ENCODE measurements around the gene ZC3H12C. TPM values are rescaled to one million over a fixed set of nuclear protein-coding genes. Genes with fewer than 3 reads are reported as not detected.
"Not testable (repeated sequence)": the region's sequence is repeated elsewhere in the genome, so short reads cannot be mapped to it uniquely, and the experiment has no call there.

ZC3H12C gene
- total RNA-seq, 6 experiments from 2014 or later: 3.0 to 6.4 (median 5.0) TPM

GRCh38 chr11:110187731-110188130, 94.5 kb downstream of the ZC3H12C start:
- Mint-ChIP-seq H3K36me3 (ENCODE audit: low read depth) (no peaks in the 10 kb centered on the region), H3K27ac (no peak overlapping the region), H3K27me3 (ENCODE audit: insufficient read depth) (peaks cover 6% of the 10 kb centered on the region), H3K9me3 (no peaks in the 10 kb centered on the region), H3K4me3 (no peak overlapping the region), H3K4me1 (ENCODE audit: low read depth) (peaks cover 28% of the 10 kb centered on the region)
- no peak for TF ChIP-seq CTCF (IDR thresholded peaks at IDR 0.05)
- DNase-seq: no peak

- peaks cover 9% of the 10 kb centered on the region for H3K27me3 Mint-ChIP-seq (ENCODE audit: insufficient read depth)
- H3K4me3 Mint-ChIP-seq: no peak overlapping the region
- H3K4me1 Mint-ChIP-seq (ENCODE audit: low read depth): peaks cover 31% of the 10 kb centered on the region
- no peaks in the 10 kb centered on the region for H3K9me3 Mint-ChIP-seq
- H3K27ac Mint-ChIP-seq: no peak overlapping the region
- DNase-seq: no peak
- no peak for TF ChIP-seq CTCF (IDR thresholded peaks at IDR 0.05)
- H3K36me3 Mint-ChIP-seq (ENCODE audit: low read depth): no peaks in the 10 kb centered on the region
These were observed 97.7 kb downstream of the ZC3H12C start for GRCh38 chr11:110190885-110191284.

- not testable (repeated sequence) for H3K27me3 Mint-ChIP-seq (ENCODE audit: insufficient read depth); H3K36me3 Mint-ChIP-seq (ENCODE audit: low read depth); H3K27ac Mint-ChIP-seq; H3K9me3 Mint-ChIP-seq; H3K4me3 Mint-ChIP-seq; DNase-seq
- peaks cover 50% of the 10 kb centered on the region for H3K4me1 Mint-ChIP-seq (ENCODE audit: low read depth)
These were observed 99.6 kb downstream of the ZC3H12C start for GRCh38 chr11:110192604-110193282.

- H3K9me3 Mint-ChIP-seq; H3K27me3 Mint-ChIP-seq (ENCODE audit: insufficient read depth); H3K36me3 Mint-ChIP-seq (ENCODE audit: low read depth): not testable (repeated sequence)
- H3K27ac Mint-ChIP-seq: peak overlapping the region; percentile 42; the same call in 1 of the 2 replicates
- peaks cover 56% of the 10 kb centered on the region for H3K4me1 Mint-ChIP-seq (ENCODE audit: low read depth)
- 0 out of 2 replicates have a peak, but pooled peaks have one; percentile 21 for TF ChIP-seq CTCF (IDR thresholded peaks at IDR 0.05)
- peak overlapping the region; percentile 13; the same call in 1 of the 2 replicates for H3K4me3 Mint-ChIP-seq
- DNase-seq: peak; percentile 53
These were observed 101.1 kb downstream of the ZC3H12C start for GRCh38 chr11:110194211-110194766.

GRCh38 chr11:110196241-110196754, 103.1 kb downstream of the ZC3H12C start:
- Mint-ChIP-seq H3K4me3 (no peak overlapping the region), H3K27ac (no peak overlapping the region), H3K27me3 (ENCODE audit: insufficient read depth) (peaks cover 10% of the 10 kb centered on the region), H3K36me3 (ENCODE audit: low read depth) (no peaks in the 10 kb centered on the region), H3K4me1 (ENCODE audit: low read depth) (peaks cover 68% of the 10 kb centered on the region), H3K9me3 (no peaks in the 10 kb centered on the region)
- TF ChIP-seq CTCF (IDR thresholded peaks at IDR 0.05): no peak
- peak; percentile 72 for DNase-seq

GRCh38 chr11:110196884-110197420, 103.8 kb downstream of the ZC3H12C start:
- Mint-ChIP-seq H3K4me3 (no peak overlapping the region), H3K27ac (no peak overlapping the region), H3K4me1 (ENCODE audit: low read depth) (peaks cover 68% of the 10 kb centered on the region), H3K36me3 (ENCODE audit: low read depth) (no peaks in the 10 kb centered on the region), H3K27me3 (ENCODE audit: insufficient read depth) (peaks cover 10% of the 10 kb centered on the region), H3K9me3 (no peaks in the 10 kb centered on the region)
- DNase-seq: no peak
- TF ChIP-seq CTCF (IDR thresholded peaks at IDR 0.05): no peak
